ENCODE data around the gene SPTA1. TPM values are rescaled to one million over a fixed set of nuclear protein-coding genes. Genes with fewer than 3 reads are reported as not detected.
"Not testable (repeated sequence)": the region's sequence is repeated elsewhere in the genome, so short reads cannot be mapped to it uniquely, and the experiment has no call there.

SPTA1 gene
- not detected for total RNA-seq

DNA sequence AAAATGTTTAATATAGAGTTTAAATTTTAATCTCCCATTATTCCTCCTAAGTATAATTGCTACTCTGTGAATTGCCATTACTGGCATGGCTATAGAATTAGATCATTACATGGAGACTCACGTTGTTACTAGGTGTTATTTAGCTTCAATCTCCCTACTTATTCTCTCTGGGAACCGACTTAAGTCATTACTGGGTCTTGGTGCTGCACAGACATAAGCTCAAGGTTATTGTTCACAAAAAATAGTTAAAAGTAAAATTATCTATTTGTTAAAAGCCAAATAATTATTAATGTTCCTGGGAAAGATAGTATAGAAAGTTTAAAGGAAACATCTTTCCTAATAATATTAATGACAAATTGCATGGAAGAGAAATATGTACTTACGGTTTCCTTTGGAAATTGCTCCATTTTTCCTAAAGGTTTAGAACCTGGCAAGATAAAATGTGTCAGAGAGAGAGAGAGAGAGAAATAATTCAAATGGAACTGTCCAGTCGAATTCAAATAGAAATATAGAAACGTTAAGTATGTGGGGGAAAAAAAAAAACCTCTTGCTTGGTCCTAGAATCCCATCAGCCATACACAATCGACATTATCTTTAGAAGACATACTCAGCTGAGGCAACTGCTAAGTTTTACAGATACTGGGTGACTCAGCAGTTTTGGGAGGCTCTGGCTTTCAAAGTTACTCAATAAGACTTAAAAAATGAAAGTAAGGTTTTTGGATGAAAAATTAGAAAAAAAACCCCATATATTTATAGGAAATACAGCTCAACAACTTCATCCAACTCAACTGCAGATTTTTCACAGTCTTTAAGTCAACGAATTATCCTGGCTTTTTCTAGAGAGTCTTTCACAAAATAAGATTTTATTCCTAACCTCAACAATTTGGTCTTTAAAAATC is at the start of gene SPTA1:
TSS of gene SPTA1 (minus strand) at position 605 of the 899 bp plus-strand sequence. CDS start at position 407, 198 bp downstream.
- ChIA-PET CTCF (interaction anchor here (1.3 kb wide), 1 partner anchor 9 kb away, joined by 3 read pairs; no protein-coding TSS in a partner anchor), POLR2A (no interaction called here)

DNA sequence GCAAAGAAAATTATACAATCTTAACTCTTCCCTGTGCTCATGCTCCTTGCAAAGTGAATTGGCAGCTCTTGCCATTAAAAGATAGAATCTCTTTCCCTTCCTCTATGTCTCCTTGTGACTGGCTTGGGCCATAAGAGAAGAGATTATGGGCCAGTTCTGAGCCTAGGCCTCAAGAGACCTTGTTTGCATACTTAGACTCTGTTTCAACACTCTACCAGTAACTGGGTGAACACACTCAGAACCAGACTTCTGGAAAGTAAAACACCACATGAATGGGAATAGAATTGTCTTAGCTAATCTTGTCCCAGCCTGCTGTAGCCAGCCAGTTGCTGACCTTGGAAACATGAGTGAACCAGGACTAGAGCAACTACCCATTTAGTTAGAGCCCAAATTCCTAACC is 49.3 kb upstream of the SPTA1 start:
- ChIA-PET CTCF (no interaction called here), POLR2A (no interaction called here)

DNA sequence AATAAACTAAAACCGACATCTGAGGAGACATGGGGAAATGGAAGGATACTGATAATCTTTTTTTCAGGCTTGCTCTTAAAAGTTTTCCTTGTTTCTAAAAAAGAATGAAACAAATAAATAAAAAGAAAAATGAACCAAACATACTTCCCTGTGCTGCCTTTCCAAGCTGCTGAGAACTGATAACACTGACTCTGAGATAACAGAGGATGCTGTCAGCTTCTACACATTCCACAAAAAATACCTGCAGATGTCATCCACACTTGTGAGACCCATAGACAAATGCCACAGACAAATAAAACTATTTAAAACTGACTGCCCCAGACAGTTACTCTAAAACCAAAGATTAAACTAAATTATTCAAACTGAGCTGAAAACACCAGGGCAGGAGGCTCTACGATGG is 46.0 kb upstream of the SPTA1 start:
- ChIA-PET CTCF (no interaction called here), POLR2A (no interaction called here)

DNA sequence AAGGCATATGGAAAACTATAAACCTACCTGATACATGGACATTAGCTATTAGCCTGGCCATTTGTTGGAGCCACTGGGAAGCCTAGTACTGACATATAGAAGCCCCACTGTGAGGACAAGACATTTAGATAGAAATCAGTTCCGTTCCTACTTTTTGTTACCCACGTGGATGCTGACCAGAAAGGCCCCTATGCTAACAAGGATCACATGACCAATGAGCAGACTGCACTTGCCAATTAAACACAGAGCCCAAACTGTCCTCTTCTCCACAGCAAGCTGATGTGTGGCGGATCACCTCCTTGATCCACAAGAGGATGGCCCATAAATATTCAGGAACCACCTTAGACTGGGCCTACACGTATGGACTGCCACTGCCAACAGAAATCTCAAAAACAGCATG is 45.2 kb upstream of the SPTA1 start:
- CTCF ChIA-PET, result no interaction called here
- POLR2A ChIA-PET, result no interaction called here

DNA sequence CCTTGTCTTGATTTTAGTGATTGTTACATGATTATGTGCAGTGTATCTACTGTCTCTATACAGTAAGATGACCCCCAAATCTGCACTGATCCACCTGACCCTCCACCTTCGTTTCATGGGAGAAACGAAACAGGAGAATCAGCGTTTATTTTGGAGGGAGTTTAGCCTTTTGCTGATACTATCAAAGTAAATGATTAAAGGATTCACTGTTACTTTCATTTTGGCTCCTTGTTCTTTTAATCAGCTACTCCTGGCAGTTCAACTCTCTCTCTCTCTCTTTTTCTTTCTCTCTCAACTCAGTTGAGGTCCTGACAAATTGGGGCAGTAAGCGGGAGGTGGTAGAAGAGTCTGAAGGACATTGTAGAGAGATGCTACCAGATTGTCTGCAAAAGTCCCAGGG is 43.9 kb upstream of the SPTA1 start:
- ChIA-PET CTCF (no interaction called here), POLR2A (no interaction called here)

DNA sequence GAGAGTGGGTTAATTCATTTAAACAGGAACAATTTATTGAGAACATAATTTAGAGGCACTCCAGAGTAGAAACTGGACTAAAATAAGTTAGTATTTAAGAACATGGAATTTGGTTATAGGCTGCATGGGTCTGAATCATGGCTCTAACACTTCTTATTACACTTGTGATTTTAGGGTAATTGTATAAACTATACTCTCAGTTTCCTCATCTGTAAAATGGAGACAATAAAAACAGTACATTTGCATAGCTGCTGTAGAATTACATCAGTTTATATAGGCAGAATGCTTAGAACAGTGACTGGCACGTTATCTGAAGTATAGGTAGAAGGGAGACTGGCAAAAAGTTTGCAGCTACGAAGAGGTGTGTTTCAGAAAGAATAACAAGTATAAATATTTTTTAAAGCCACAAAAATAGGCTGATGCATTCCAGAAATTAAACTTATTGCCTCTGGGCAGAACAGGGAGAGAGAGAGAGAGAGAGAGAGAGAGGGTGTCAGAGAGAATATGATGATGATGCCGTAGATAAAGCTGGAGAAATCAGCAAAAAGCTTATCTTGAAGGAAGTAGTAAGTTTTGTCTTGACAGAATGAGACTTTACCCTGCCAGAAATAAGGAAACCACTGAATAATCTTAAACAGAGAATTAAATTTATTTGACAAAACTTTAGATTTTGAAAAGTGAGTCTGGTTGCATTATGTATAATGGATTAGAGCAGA is 42.2 kb upstream of the SPTA1 start:
- ChIA-PET POLR2A (no interaction called here), CTCF (no interaction called here)

DNA sequence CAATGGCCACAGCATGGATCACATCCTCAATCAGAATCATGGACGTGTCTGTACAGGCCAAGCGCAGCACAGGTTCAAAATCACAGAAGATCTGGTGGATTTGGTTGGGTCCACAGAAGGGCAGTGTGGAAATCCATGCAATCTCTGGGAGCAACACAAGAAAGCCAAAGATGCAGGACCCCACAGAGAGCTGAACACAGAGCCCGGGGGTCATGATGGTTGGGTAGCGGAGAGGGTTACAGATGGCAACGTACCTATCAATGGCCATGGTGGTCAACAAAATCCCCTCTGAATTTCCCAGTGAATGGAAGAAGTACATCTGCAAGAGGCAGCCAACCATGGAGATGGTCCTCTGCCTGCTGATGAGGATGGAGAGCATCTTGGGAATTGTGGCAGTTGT is 37.9 kb upstream of the SPTA1 start:
- CTCF ChIA-PET, result no interaction called here
- POLR2A ChIA-PET, result no interaction called here

DNA sequence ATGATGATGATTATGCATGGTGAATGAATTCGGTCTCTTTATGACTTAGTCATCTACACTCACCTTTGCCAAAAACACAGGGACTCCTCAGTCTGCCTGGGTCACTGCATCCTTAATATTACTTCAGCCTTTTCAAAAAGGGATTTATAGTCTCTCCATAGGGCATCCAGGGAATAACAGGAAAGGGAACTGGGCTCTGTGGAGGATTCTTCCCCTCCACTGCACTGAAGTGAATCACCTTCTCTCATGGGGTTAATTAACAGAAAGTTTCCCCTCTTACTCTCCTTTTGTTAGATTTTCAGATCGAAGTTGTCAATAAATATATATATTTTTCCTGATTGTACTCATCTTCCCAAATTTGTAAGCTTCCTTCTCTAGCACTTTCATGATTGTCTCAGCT is 34.1 kb upstream of the SPTA1 start, which contains the start of gene OR6K3:
TSS of gene OR6K3 (minus strand) at position 101 of the 400 bp plus-strand sequence. CDS start 2,605 bp downstream, outside the sequence.
- POLR2A ChIA-PET, result no interaction called here
- CTCF ChIA-PET, result no interaction called here

DNA sequence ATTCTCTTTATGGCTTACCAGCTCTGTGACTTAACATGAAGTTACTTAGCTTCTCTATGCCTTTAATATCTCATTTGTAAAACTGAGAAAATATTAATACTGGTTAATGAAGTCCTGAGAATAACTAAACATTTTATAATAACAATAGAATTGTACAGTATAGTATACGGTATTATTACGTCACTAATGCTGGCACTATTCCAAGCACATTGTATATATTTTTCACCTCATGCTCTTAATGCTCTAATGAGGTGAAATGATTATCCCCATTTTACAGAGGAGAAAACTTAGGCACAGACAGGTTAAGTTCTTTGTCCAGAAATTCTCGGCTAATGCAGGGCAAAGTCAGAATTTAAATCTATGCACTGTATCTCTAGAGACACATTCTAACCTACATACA is 33.1 kb upstream of the SPTA1 start:
- ChIA-PET POLR2A (interaction anchor here (0.6 kb wide), 1 partner anchor 18 kb away, joined by 8 read pairs; no protein-coding TSS in a partner anchor), CTCF (no interaction called here)

DNA sequence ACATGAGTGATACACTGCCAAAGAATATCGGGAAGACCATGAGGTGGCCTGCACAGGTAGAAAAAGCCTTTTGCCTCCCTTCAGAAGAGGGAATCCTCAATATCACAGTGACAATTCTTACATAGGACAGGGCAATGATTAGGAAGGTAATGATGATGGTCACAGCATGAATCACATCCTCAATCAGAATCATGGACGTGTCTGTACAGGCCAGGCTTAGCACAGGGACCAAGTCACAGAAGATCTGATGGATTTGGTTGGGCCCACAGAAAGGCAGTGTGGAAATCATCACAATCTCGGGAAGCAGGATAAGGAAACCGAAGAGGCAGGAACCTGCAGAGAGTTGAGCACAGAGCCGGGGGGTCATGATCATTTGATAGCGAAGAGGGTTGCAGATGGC is 30.8 kb upstream of the SPTA1 start:
- POLR2A ChIA-PET, result no interaction called here
- CTCF ChIA-PET, result no interaction called here

DNA sequence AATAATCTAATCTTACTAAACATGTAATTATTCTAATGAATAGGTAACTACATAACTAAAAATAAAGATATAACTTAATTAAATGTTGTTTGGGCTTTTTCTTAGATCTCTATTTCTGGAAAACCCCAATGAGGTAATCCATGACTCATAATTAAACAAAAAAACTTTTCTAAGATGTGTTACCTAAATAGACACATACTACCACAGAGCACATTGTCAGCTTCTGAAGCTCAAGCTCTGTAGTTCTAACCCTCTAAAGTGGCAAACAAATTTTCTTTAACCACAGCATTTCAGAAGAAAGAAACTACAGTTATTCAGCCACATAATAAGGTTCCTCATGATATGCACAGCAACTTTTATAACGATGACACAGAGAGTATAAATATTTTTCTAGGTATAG is 29.8 kb upstream of the SPTA1 start:
- ChIA-PET CTCF (no interaction called here), POLR2A (no interaction called here)

DNA sequence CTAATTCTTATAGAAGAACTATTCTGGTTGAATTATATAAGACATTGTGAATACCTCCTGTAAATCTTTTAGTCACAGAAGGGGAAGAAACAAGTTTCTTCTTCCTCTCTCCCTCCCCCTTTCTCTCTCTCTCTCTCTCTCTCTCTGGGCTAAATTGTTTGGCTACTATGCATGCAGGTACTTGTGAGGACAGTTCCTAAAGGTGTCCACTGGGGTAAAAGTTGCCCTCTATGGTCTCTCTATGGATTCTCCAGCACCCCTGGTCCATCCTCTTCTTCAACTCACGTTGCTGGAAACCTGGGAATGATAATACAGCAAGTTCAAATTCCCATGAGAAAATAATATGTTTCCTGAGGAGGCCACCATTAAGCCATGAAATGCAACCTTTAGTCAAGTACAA is 28.2 kb upstream of the SPTA1 start:
- POLR2A ChIA-PET, result no interaction called here
- CTCF ChIA-PET, result no interaction called here

DNA sequence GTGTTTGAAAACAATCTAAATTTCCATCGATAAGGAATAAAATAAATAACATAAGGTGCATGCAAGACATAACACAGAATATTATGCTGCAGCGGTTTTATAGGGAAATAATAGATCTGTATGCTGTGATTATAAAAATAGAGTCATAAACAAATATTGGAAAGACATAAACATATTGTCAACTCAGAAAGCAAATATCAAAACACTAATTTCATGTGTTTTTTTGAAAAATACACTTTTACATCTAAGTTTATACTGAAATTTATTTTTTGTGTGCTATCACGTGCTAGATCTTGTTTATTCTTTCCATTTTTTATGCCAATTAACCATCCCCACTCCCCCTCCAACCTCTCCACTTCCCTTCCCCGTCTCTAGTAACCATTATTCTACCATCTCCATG is 24.6 kb upstream of the SPTA1 start:
- ChIA-PET POLR2A (no interaction called here), CTCF (no interaction called here)

DNA sequence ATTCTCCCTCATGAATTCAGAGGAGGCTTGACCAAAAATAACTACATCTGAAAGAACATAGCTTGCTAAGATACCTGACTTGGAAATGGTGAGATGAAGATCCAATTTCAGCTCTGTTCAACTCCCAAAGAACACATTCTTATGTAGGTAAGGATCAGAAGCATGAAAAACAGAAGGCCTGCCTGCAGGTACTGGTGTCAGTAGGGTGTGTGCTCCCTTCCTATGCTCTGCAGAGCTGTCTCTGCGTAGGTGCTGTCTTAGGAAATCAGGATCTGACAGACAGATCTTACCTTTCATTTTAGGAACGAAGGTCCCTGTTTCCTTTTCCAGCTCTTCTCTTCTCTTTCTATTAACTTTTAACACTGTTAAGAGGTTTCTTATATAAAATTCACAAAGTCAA is 19.6 kb upstream of the SPTA1 start:
- ChIA-PET POLR2A (no interaction called here), CTCF (no interaction called here)

DNA sequence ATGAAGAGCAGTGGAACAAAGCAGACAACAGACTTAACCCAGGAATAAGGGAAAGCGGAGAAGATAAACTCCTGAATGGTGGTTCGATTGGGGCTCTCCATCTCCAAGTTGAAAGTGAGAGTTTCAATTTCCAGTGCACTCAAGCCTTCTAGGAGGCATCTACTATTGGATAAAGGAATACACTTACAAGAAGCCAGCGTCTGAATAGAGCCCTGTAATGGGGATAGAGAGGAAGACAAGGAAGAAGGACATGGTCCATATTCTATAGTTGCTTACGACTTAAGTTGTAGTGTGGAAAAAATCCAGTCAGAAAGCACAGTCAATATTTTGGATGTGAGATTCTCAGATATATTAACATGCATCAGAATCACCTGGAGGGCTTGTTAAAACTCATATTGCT is 14.0 kb upstream of the SPTA1 start, which contains the start of gene OR6K2:
TSS of gene OR6K2 (minus strand) at position 101 of the 400 bp plus-strand sequence. CDS start at position 101, 0 bp downstream.
- CTCF ChIA-PET, result no interaction called here
- POLR2A ChIA-PET, result no interaction called here

DNA sequence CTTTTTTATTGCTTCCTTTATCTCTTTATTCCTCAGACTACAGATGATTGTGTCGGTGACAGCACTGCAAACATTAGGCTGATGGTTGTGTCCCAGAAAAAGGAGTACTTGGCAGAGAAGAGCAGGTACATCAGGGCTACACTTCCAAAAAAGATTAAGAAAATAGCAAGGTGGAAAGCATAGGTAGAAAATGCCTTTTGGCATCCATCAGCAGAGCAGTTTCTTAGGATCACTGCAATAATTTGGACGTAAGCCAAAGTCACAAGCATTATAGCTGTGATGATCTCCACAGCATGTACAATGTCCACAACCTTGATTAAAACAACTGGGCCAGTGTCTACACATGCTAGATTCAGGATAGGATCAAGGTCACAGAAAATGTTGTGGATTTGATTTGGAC is 8.1 kb upstream of the SPTA1 start:
- ChIA-PET CTCF (no interaction called here), POLR2A (no interaction called here)

DNA sequence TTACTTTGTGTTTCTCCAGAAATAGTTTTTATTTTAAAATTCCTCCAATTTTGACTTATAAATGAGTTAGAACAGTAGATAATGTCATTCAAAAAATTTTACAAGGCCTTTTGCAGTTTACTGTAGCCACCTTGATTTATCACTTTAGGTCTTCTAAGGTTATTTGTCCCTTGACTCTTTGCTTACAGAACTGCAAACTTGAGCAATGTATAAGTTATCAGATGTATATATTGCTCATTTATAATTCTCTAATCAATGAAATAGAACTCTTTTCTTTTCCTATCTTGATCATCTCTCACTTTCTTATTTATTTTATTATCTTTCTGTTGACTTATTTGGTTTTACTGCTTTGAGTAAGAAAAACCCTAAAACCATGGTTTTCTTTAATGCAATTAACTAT is 5.8 kb upstream of the SPTA1 start:
- ChIA-PET CTCF (no interaction called here), POLR2A (no interaction called here)

DNA sequence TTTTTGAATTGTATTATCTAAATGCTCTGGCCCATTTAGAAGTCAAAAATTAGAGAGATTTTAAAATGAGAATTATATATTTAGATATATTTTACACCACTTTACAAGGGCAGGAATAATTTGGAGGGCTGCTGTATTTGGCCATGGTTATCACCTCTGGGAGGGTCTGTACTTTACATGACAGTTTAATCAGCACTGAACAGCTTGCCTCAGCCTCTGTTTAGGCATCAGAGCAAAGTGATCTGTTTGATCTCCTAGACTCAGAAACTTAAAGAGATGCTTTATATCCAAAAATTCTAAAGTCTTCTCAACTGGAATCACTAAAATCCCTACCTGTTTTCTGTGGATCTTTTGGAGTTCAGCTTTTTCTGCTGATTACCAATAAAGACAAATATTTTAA is 5.4 kb upstream of the SPTA1 start:
- CTCF ChIA-PET, result no interaction called here
- POLR2A ChIA-PET, result no interaction called here

DNA sequence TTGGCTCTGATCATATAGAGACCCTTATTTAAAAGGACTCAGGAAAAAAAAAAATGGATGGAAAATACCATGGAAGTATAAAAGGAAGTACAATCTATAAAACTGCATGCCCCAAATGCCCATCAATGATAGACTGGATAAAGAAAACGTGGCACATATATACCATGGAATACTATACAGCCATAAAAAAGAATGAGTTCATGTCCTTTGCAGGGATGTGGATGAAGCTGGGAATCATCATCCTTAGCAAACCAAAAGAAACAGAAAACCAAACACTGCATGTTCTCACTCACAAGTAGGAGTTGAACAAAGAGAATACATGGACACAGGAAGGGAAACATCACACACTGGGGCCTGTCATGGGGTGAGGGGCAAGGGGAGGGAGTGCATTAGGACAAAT is 4.6 kb upstream of the SPTA1 start:
- CTCF ChIA-PET, POLR2A ChIA-PET: not testable (repeated sequence)

DNA sequence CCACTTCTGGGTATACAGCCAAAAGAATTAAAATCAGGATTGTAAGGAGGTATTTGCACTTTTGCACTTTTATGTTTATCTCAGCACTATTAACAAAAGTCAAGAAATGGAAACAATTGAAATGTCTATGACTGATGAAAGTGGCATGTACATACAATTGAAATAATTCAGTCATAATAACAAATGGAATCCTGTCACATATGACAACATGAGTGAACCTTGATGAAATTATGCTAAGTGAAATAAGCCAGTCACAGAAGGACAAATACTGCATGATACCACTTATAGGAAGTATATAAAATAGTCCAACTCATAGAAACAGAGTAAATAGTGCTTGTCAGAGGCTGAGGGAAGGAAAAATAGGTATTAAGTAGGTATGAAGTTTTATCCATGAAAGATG is 3.4 kb upstream of the SPTA1 start:
- ChIA-PET CTCF (no interaction called here), POLR2A (no interaction called here)

DNA sequence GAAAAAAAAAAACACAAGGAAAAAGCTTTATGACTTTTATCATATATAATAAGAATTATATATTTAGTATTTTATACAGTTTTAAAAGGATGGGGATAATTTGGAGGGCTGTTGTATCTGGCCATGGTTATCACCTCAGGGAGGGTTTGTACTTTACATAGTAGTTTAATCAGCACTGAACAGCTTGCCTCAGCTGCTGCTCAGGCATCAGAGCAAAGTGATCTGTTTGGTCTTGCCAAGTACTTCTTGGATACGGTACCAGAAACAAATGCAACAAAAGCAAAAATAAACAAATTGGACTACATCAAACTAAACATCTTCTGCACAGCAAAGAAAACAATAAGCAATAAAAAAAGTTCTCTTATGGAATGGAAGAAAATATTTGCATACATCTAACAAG is 2.6 kb upstream of the SPTA1 start:
- ChIA-PET CTCF (no interaction called here), POLR2A (no interaction called here)

DNA sequence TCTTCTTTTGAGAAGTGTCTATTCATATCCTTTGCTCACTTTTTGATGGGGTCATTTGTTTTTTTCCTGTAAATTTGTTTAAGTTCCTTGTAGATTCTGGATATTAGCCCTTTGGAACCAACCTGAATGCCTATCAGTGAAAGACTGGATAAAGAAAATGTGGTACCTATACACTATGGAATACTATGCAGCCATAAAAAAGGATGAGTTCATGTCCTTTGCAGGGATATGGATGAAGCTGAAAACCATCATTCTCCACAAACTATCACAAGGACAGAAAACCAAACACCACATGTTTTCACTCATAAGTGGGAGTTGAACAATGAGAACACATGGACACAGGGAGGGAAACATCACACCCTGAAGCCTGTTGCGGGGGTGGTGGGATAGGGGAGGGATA is 1.8 kb upstream of the SPTA1 start:
- POLR2A ChIA-PET, CTCF ChIA-PET: not testable (repeated sequence)
